Measurements from ENCODE around the gene MT1E. TPM values are rescaled to one million over a fixed set of nuclear protein-coding genes. Genes with fewer than 3 reads are reported as not detected.

MT1E gene
- polyA plus RNA-seq, 1 donor from 2014 or later: not detected

GRCh38 chr16:56608043-56608875 lies 17.3 kb upstream of the MT1E start, which contains the start of gene MT2A:
TSS of gene MT2A (plus strand) at chr16:56608584. CDS start at chr16:56608656, 72 bp downstream.
- H3K4me3 ChIP-seq (ENCODE audit: low read length): peak within 1 kb of the TSS; percentile 62
- H3K9me3 ChIP-seq (ENCODE audit: low read length): no peaks in the 10 kb centered on the region
- no peaks in the 10 kb centered on the region for H3K9me2 ChIP-seq (ENCODE audit: insufficient read depth, low read length)
- peak within 1 kb of the TSS; percentile 30 for H3K4me2 ChIP-seq (ENCODE audit: low read length)
- H3K27ac ChIP-seq (ENCODE audit: low read length): no peak within 1 kb of the TSS
- H3K9ac ChIP-seq (ENCODE audit: low read length): no peak within 1 kb of the TSS
- H3K27me3 ChIP-seq (ENCODE audit: insufficient read depth, low read depth, low read length): peaks cover 52% of the 10 kb centered on the region
- no peaks in the 10 kb centered on the region for H3K79me2 ChIP-seq (replicated peaks; ENCODE audit: insufficient read depth, low read length)
- no peaks in the 10 kb centered on the region for H4K20me1 ChIP-seq (ENCODE audit: insufficient read depth)
- H3F3A ChIP-seq (ENCODE audit: insufficient read depth, low read length, poor library complexity, severe bottlenecking): no peaks in the 10 kb centered on the region
- no peak for TF ChIP-seq MXI1 (conservative IDR thresholded peaks at IDR 0.05; ENCODE audit: poor library complexity, severe bottlenecking)
- TF ChIP-seq, protein P1, sequence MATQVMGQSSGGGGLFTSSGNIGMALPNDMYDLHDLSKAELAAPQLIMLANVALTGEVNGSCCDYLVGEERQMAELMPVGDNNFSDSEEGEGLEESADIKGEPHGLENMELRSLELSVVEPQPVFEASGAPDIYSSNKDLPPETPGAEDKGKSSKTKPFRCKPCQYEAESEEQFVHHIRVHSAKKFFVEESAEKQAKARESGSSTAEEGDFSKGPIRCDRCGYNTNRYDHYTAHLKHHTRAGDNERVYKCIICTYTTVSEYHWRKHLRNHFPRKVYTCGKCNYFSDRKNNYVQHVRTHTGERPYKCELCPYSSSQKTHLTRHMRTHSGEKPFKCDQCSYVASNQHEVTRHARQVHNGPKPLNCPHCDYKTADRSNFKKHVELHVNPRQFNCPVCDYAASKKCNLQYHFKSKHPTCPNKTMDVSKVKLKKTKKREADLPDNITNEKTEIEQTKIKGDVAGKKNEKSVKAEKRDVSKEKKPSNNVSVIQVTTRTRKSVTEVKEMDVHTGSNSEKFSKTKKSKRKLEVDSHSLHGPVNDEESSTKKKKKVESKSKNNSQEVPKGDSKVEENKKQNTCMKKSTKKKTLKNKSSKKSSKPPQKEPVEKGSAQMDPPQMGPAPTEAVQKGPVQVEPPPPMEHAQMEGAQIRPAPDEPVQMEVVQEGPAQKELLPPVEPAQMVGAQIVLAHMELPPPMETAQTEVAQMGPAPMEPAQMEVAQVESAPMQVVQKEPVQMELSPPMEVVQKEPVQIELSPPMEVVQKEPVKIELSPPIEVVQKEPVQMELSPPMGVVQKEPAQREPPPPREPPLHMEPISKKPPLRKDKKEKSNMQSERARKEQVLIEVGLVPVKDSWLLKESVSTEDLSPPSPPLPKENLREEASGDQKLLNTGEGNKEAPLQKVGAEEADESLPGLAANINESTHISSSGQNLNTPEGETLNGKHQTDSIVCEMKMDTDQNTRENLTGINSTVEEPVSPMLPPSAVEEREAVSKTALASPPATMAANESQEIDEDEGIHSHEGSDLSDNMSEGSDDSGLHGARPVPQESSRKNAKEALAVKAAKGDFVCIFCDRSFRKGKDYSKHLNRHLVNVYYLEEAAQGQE (IDR thresholded peaks at IDR 0.05; ENCODE audit: borderline replicate concordance): peak; percentile 32
- no peak within 1 kb of the TSS for H2AFZ ChIP-seq (ENCODE audit: low read depth, low read length)
- H3K36me3 ChIP-seq (ENCODE audit: insufficient read depth, low read length): no peaks in the 10 kb centered on the region

DNA sequence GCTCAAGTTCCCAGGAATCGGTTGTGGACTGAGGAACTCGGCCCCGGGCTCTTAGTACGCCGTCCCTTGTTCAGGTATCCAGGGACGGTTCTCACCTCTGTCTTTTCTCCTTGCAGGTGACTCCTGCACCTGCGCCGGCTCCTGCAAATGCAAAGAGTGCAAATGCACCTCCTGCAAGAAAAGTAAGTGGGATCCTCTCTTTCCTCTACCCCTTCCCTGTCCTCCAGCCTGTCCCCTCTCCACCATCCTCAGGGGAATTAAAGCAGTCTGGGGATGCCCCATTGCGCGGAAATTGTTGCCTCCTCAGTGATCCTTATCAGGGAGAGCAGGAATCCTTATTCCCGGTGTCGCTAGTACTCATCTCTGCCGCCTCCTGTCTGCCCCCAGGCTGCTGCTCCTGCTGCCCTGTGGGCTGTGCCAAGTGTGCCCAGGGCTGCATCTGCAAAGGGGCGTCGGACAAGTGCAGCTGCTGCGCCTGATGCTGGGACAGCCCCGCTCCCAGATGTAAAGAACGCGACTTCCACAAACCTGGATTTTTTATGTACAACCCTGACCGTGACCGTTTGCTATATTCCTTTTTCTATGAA lies 16.6 kb upstream of the MT1E start:
- Histone ChIP-seq H3K9ac (ENCODE audit: low read length) (no peak overlapping the region), H3K27ac (ENCODE audit: low read length) (no peak overlapping the region), H3K9me3 (ENCODE audit: low read length) (no peaks in the 10 kb centered on the region), H3K79me2 (replicated peaks; ENCODE audit: insufficient read depth, low read length) (no peaks in the 10 kb centered on the region), H2AFZ (ENCODE audit: low read depth, low read length) (no peak overlapping the region), H3K27me3 (ENCODE audit: insufficient read depth, low read depth, low read length) (peaks cover 59% of the 10 kb centered on the region), H3K36me3 (ENCODE audit: insufficient read depth, low read length) (no peaks in the 10 kb centered on the region), H3K4me2 (ENCODE audit: low read length) (no peak overlapping the region), H3K4me3 (ENCODE audit: low read length) (peak overlapping the region; percentile 62), H3F3A (ENCODE audit: insufficient read depth, low read length, poor library complexity, severe bottlenecking) (no peaks in the 10 kb centered on the region), H4K20me1 (ENCODE audit: insufficient read depth) (no peaks in the 10 kb centered on the region), H3K9me2 (ENCODE audit: insufficient read depth, low read length) (no peaks in the 10 kb centered on the region)
- TF ChIP-seq MXI1 (conservative IDR thresholded peaks at IDR 0.05; ENCODE audit: poor library complexity, severe bottlenecking): no peak
- TF ChIP-seq, protein P1 (IDR thresholded peaks at IDR 0.05; ENCODE audit: borderline replicate concordance): no peak
- TF ChIP-seq CTCF (IDR thresholded peaks at IDR 0.05; ENCODE audit: poor library complexity, severe bottlenecking): no peak
- no peak for TF ChIP-seq EP300 (conservative IDR thresholded peaks at IDR 0.05; ENCODE audit: poor library complexity, severe bottlenecking)
- no peak for TF ChIP-seq RAD21 (conservative IDR thresholded peaks at IDR 0.05)
- no peak for TF ChIP-seq TAF1 (IDR thresholded peaks at IDR 0.05; ENCODE audit: low read depth)
